ENCODE measurements around the gene ANKDD1A.

ANKDD1A gene

DNA sequence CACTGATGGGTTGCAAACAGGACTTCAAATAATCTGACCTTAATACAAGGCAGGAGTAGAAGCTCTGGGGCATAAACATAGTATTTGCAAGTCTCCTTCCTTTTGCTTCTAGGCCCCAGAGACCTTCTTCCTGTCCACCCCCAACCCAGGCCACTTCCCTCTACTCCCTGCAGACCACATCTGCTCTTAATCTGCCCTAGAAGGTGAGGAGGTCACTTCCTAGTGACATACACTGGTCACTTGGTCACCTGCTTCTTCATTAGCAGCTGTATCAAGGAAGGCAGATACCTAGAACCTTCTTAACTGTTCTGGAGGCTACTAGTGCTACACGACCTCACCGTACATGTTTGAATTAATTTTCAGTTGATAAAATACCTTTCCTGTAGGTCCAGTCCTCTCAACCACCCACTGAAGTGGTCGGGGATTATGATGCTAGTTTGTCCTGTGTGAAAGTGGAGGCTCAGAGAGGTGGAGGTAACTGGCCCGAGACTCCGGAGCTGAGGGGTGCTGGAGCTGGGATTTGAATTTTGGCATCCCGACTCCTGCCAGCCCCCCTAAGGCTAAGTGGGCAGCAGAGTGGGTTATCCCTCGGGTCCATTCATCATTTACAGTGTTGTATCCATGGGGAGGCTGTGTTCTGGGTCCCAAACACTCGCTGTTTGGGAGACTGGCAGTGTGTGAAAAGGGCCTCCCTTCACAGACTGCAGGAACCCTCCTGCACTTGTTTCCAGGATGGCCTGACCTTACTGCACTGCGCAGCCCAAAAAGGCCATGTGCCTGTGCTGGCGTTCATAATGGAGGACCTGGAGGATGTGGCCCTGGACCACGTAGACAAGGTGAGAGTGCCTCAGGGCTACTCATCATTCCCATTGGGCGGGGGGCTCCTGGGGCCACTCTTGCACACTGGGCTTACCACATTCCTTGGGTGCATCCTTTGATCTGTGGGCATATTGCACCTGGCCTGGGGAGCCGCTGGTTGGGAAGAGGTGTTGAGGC lies 13.9 kb downstream of the ANKDD1A start:
- no peak for DNase-seq

DNA sequence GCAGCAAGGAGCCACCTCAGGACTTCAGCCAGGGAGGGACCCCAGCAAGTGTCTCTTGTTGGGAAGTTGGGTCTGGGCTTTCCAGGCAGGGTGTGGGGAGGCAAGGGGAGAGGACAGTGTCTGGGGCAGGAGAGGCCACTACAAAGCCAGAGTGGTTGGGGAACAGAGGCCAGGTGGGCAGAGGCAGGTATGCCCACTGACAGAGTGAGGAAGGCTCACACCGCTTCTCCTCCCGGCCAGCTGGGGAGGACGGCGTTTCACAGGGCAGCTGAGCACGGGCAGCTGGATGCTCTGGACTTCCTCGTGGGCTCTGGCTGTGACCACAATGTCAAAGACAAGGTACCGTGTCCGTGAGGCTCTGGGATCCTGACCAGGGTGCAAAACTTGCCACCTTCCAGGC lies 15.0 kb downstream of the ANKDD1A start:
- no peak for DNase-seq

DNA sequence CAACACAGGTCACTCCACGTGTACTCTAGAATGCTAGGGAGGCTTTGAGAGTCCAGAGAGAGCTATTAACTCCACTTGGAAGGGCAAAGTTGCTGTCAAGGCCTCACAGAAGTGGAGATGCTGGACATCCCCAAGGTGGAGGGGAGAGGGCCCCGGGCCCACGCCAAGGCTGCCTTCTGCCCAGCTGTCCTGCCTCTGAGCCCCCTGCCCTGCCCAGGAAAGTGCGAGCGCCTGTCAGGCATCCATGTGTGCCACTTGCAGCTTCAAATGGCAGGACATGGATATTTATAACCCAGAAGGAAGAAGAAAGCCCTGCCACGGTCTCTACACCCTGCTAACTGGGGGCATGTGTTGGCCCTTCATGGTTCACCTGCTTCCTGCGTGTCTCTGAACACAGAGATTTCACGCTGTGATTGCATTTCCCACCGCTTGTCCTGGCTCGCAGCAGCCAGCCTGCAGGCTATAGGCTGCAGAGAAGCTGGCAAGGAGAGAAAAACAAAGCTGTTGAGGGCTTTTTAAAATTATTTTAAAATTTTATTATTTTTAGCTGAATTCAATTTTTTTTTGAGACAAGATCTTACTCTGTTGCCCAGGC lies 17.0 kb downstream of the ANKDD1A start:
- DNase-seq, result no peak

GRCh38 chr15:64930019-64930652 lies 18.4 kb downstream of the ANKDD1A start:
- no peak for DNase-seq

GRCh38 chr15:64930778-64931371 lies 19.2 kb downstream of the ANKDD1A start:
- DNase-seq, result no peak

GRCh38 chr15:64931381-64931780 lies 19.7 kb downstream of the ANKDD1A start:
- no peak for DNase-seq

DNA sequence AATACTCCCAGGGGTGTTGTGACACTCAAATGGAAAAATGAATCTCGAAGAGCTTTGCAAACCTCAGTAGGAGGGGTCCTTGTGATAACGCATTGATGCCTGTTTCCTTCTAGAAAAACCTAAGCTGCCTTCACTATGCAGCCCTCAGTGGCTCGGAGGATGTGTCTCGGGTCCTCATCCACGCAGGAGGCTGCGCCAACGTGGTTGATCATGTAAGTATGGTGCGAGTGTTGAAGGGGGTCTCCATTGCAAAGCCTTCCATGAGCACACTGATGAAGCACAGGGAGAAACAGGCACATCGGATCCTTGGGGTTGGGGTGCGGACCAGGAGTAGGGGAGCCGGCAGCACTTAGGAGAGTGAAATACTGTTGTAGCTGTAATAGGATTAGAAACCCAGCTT lies 22.3 kb downstream of the ANKDD1A start:
- DNase-seq, result no peak

DNA sequence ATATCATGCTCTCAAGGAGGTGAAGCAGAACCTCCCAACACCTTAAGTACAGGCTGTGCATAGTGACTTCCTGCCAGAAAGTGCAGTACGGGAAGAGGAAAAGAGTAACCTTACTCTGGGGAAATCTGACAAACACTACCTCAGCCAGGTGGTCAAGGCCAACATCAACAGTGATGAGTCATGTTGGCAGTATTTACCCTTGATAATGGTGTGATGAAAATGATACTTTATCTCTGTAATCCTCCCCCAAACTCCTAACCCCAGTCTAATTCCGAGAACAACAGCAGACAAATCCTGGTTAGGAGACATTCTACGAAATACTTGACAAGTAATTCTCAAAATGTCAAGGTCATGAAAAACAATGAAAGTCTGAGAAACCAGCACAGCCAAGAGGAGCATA lies 26.5 kb downstream of the ANKDD1A start:
- no peak for DNase-seq

- DNase-seq, result no peak
Measured at GRCh38 chr15:64942356-64942755, 30.7 kb downstream of the ANKDD1A start.

DNA sequence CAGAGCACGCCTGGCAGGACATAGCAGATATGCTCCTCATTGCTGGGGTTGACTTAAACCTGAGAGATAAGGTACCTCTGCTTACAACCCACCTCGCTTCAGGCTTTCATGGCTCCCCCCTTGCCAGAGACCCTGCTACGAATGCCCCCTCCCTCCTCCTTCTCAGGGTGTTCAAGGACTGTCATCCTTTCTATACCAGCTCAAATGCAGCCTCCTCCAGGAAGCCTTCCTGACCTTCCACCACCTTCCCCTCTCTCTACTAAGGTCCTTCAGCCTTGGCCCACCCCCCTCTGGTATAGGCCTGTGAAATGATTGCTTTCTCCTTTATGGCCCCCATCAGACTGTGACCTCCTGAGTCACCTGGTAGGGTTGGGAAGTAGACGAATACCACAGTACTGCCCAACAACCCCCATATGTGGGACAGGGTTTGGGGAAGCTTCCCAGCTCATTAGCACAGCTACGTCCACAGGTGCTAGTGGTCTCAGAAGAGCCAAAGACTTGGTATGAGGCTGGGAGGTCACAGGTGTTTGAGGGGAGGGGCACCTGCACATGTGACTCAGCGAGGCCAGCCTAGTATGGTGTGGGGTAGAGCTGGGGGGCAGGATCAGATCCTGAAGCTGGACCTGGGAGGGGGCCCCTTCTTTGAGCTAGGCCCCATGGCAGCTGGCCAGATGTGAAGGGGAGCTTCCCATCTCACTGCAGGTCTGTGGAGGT lies 32.0 kb downstream of the ANKDD1A start:
- no peak for DNase-seq

DNA sequence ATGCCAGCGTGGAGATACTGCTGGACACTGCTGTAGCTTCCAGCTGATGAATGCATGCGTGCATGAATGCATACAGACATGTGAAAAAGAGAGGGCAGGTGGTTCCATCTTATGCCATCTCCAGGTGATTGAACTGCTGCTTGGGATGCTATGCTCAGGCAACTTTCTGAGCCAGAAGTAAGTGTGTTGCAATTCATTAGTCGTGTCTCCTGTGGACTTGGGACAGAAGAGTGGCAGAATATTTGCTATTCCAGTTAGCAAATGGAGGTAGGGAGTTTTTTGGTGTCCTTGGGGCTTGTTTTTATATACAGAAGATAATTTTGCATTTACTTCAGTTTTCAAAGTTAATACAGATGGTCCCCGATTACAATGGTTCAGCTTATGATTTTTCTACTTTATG lies 33.3 kb downstream of the ANKDD1A start:
- DNase-seq, result no peak

GRCh38 chr15:64947211-64947610 lies 35.5 kb downstream of the ANKDD1A start:
- DNase-seq, result no peak

- DNase-seq, result no peak
Measured at GRCh38 chr15:64948916-64949315, 37.2 kb downstream of the ANKDD1A start.

DNA sequence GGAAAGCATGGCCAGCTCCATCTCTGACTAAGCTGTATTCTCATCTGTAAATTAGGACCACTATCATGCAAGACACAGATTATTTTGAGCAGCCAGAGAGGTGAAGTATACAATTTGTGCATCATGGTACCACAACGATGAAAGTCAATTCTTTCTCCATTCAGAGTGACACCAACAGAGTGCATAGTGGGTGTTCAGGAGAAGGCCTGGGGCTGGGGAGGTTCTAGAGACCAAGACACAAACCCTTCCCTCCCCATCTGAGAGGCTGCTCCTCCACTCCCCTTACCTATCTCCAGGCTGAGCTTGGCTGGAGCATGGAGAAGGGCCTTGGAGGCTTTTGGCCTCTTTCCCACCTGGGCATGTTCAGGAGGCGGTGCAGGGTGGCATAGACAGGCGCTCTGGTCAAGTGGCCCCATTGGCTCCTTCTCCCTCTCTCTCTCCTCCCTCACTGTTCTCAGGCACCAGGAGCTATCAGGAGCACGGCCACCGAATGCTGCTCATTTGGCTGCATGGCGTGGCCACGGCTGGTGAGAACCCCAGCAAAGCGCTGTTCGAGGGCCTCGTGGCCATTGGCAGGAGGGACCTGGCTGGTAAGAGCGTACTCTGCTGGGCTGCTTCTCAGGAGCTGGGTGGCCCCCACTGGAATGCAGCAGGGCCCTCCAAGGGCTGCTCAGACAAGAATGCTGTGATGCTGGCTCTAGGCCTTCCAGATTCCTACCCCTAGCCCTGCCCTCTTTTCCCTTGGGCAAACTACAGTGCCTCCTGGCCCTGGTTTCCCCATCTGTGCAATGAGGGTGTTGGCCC lies 37.9 kb downstream of the ANKDD1A start:
- no peak for DNase-seq

DNA sequence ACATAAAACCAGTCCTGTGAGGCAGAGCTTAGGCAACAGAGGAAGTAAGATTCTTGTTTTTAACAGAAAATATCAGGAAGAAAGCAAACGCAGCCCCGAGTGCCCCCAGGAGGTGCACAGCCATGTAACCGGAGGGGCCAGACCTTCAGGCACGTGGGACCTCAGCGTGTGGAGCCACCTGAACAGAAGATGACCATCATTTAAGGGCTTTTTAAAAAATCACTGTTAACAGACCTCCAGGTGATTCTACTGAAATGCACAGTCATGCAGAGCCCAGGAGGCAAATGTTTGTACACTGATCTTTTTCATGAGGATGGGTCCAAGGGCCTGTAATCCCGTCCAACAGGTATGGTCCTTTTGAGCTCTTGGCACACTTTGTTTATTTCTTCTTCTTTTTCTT lies 39.2 kb downstream of the ANKDD1A start:
- no peak for DNase-seq

GRCh38 chr15:64951777-64952418 lies 40.2 kb downstream of the ANKDD1A start:
- DNase-seq, result no peak

- DNase-seq, result no peak
Measured at GRCh38 chr15:64954395-64954794, 42.7 kb downstream of the ANKDD1A start.

DNA sequence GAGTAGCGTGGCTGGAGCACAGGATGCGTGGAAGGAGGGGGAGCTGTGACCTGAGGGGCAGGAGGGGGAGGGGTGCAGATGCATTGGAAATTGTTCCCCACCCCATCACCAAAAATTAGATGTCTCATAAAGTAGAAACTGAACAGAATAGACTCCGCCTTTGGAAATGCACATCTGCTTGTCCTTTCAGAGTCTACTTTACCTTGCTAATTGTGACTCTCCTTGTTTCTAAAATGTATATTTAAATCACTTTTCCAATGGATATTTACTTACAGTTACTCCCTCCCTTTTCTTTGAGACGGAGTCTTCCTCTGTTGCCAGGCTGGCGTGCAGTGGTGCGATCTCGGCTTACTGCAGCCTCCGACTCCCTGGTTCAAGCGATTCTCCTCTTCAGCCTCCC lies 47.4 kb downstream of the ANKDD1A start:
- no peak for DNase-seq

DNA sequence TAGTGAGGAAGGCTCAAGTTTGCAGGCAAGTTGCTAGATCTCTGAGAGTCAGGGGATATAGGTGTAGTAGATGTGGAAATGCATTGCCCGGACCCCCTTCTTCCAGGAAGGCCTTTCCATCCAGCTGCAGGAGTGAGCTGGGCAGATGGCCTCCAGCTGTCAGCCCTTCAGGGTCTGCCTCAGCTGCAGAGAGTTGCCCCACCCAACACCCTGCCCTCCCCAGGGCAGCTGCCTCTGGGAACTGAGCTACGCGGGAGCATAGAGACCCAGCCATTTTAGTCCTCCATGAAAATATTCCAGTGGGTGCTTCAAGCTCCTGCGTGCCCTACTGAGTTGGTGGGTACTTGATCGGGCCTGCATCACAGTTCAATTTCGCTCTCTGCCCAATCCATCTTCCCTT lies 48.5 kb downstream of the ANKDD1A start:
- DNase-seq, result no peak

GRCh38 chr15:64961013-64961412 lies 49.3 kb downstream of the ANKDD1A start:
- no peak for DNase-seq

DNA sequence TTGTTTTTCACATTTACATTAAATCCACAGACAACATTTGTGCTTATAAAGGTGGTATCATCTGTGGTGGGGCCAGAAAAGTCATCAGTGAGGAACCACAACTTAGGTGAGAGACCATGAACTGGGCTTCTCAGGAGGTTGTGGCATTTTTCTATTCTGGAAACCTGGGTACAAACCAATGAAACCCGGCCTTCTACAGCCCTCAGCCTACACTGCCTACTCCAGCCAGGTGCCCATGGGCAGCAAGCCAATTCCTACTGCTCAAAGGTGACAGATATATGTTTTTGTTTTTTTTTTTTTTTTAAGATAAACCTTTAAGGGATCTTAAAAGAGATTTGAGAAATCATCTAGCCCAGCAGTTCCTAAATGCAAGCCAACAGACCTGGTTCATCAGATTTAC lies 57.7 kb downstream of the ANKDD1A start:
- DNase-seq, result no peak

All from T1000 (cell line).